Keratinocyte (primary cell): Measurements from ENCODE around the gene NTN5. TPM values are rescaled to one million over a fixed set of nuclear protein-coding genes. Genes with fewer than 3 reads are reported as not detected.

Experiments used
- DNase-seq: peaks from one replicate; pipeline ENCODE4 v3.0.0-alpha.2; 2011; ENCODE audit warnings: low read depth, missing footprints, low spot score
- FAIRE-seq: peaks from 2 replicates; lab custom pipeline; 2011; peaks lifted over from hg19 to GRCh38; lab: Jason Lieb, UNC
- H2AFZ ChIP-seq: 2 replicates; pipeline ENCODE4 v1.6.0; 2012; ENCODE audit warnings: low read length, control low read depth, inconsistent platforms; ENCODE audit not compliant: control insufficient read depth
- H3K27ac ChIP-seq: 2 replicates; pipeline ENCODE4 v1.5.1; 2011; ENCODE audit warnings: low read length; ENCODE audit not compliant: control insufficient read depth, insufficient read depth
- H3K27me3 ChIP-seq: 3 replicates; pipeline ENCODE4 v1.6.0; 2011; ENCODE audit warnings: low read length; ENCODE audit not compliant: control insufficient read depth, insufficient read depth; ENCODE audit errors: extremely low read depth
- H3K36me3 ChIP-seq, 2 experiments: 2 replicates in 1 of 2; 3 replicates in 1 of 2; pipeline ENCODE4 v1.5.1; 2011; ENCODE audit warnings: low read length in 2 of 2, mild to moderate bottlenecking in 1 of 2; ENCODE audit not compliant: control insufficient read depth in 2 of 2, insufficient read depth in 2 of 2; ENCODE audit errors: extremely low read depth in 1 of 2
- H3K4me1 ChIP-seq: 3 replicates; pipeline ENCODE4 v1.5.1; 2011; ENCODE audit warnings: low read length; ENCODE audit not compliant: control insufficient read depth, insufficient read depth; ENCODE audit errors: extremely low read depth
- H3K4me2 ChIP-seq: 3 replicates; pipeline ENCODE4 v1.6.0; 2011; ENCODE audit warnings: low read depth, low read length; ENCODE audit not compliant: control insufficient read depth, insufficient read depth; ENCODE audit errors: extremely low read depth
- H3K4me3 ChIP-seq, 3 experiments: fragments of 200-600 bp in 1 of 3; sonication (generic) in 1 of 3; 2 replicates in 2 of 3; 3 replicates in 1 of 3; pipeline ENCODE4 v1.5.1; 2011 to 2016; ENCODE audit warnings: low read length in 3 of 3, mild to moderate bottlenecking in 3 of 3, control low read depth in 2 of 3, inconsistent platforms in 1 of 3, low read depth in 1 of 3, mixed read lengths in 1 of 3, mixed run types in 1 of 3, moderate library complexity in 1 of 3; ENCODE audit not compliant: control insufficient read depth in 2 of 3, insufficient read depth in 2 of 3; ENCODE audit errors: extremely low read depth in 1 of 3
- H3K79me2 ChIP-seq: 2 replicates; pipeline ENCODE4 v1.6.0; 2012; ENCODE audit warnings: low read length; ENCODE audit not compliant: control insufficient read depth, insufficient read depth
- H3K9ac ChIP-seq: 3 replicates; pipeline ENCODE4 v1.6.0; 2011; ENCODE audit warnings: low read length; ENCODE audit not compliant: control insufficient read depth, insufficient read depth; ENCODE audit errors: extremely low read depth
- H3K9me1 ChIP-seq: 3 replicates; pipeline ENCODE4 v1.6.0; 2011; ENCODE audit warnings: low read length; ENCODE audit not compliant: control insufficient read depth, insufficient read depth; ENCODE audit errors: extremely low read depth
- H3K9me3 ChIP-seq: 2 replicates; pipeline ENCODE4 v1.5.1; 2012; ENCODE audit warnings: low read depth, low read length; ENCODE audit not compliant: control insufficient read depth
- H4K20me1 ChIP-seq: 3 replicates; pipeline ENCODE4 v1.6.0; 2011; ENCODE audit warnings: low read length; ENCODE audit not compliant: control insufficient read depth, insufficient read depth; ENCODE audit errors: extremely low read depth
- CTCF ChIP-seq, 3 experiments: IDR thresholded peaks in 1 of 3; conservative IDR thresholded peaks in 1 of 3; optimal IDR thresholded peaks in 1 of 3; 2 replicates in 2 of 3; 3 replicates in 1 of 3; pipeline versions ENCODE3 to v1.5.1; 2011; ENCODE audit warnings: low read length in 3 of 3, mild to moderate bottlenecking in 3 of 3, moderate library complexity in 2 of 3, control low read depth in 1 of 3, inconsistent platforms in 1 of 3; ENCODE audit not compliant: insufficient read depth in 2 of 3; ENCODE audit errors: extremely low read depth in 1 of 3
- EZH2 ChIP-seq: IDR thresholded peaks from one replicate; pipeline ENCODE4 v1.6.1; 2012; ENCODE audit warnings: inconsistent platforms, mild to moderate bottlenecking, low read length, moderate library complexity
- dilution Hi-C: fragments of 300-500 bp; cut with MboI; formaldehyde crosslinking; loops from one replicate; pipeline ENCODE4 v1.7.0; 2020; ENCODE audit warnings: low sequenced_read_pairs; ENCODE audit not compliant: extremely low pct_ligation_motif_present
- polyA plus RNA-seq, 5 experiments: library from polyadenylated mRNA; depleted of rRNA in 3 of 5; stranded (reverse) in 3 of 5; stranded (forward) in 1 of 5; unstranded in 1 of 5; fragments of >200 nt; gene quantifications; 1 replicate in 1 of 5; 2 replicates in 3 of 5; 3 replicates in 1 of 5; pipeline versions ENCODE4 v1.2.1 to v1.2.3, GENCODE V29; 2011 to 2012; ENCODE audit warnings: missing spikeins in 2 of 5, low read depth in 1 of 5, low replicate concordance in 1 of 5

The NTN5 gene
- polyA plus RNA-seq, 1 donor (not counting 4 experiments of a cell fraction or from before 2014, with no cell fraction given), result 0.07 TPM

GRCh38 chr19:48615231-48616040 lies 57.4 kb downstream of the NTN5 start:
- H3K9ac ChIP-seq, result peak overlapping the region; percentile 98
- H3K4me2 ChIP-seq, result peak overlapping the region; percentile 95
- FAIRE-seq (no peak), DNase-seq (no peak)
- peaks cover 32% of the 10 kb centered on the region for H4K20me1 ChIP-seq
- peaks cover 20 to 36% of the 10 kb centered on the region in 2 experiments for H3K36me3 ChIP-seq
- peaks cover 5% of the 10 kb centered on the region for H3K9me1 ChIP-seq
- peak overlapping the region in 1 of 3 experiments; percentile 19 for H3K4me3 ChIP-seq
- H3K79me2 ChIP-seq, result peaks cover 39% of the 10 kb centered on the region
- no peak for TF ChIP-seq CTCF (optimal IDR thresholded peaks at IDR 0.05 in 1 of 3, IDR thresholded peaks at IDR 0.05 in 1 of 3, conservative IDR thresholded peaks at IDR 0.05 in 1 of 3; ENCODE audit: extremely low read depth in 1 of 3, insufficient read depth in 2 of 3, low read length in 3 of 3)
- no peak for TF ChIP-seq EZH2
- dilution Hi-C loops, result no loop called here
- no peak overlapping the region for H3K27ac ChIP-seq
- no peaks in the 10 kb centered on the region for H3K27me3 ChIP-seq
- H3K9me3 ChIP-seq, result no peaks in the 10 kb centered on the region
- peaks cover 40% of the 10 kb centered on the region for H3K4me1 ChIP-seq
- H2AFZ ChIP-seq, result no peak overlapping the region

- peak within 1 kb of the TSS; percentile 98 for H3K9ac ChIP-seq
- H3K27me3 ChIP-seq, result no peaks in the 10 kb centered on the region
- H3K9me1 ChIP-seq, result peaks cover 5% of the 10 kb centered on the region
- FAIRE-seq (no peak), DNase-seq (no peak)
- H3K9me3 ChIP-seq, result no peaks in the 10 kb centered on the region
- H3K79me2 ChIP-seq, result peaks cover 37% of the 10 kb centered on the region
- dilution Hi-C loops, result no loop called here
- H3K4me3 ChIP-seq, result peak within 1 kb of the TSS in 1 of 3 experiments; percentile 19
- no peak within 1 kb of the TSS for H2AFZ ChIP-seq
- peak within 1 kb of the TSS; percentile 95 for H3K4me2 ChIP-seq
- H3K36me3 ChIP-seq, result peaks cover 20 to 36% of the 10 kb centered on the region in 2 experiments
- TF ChIP-seq EZH2 (no peak), CTCF (optimal IDR thresholded peaks at IDR 0.05 in 1 of 3, IDR thresholded peaks at IDR 0.05 in 1 of 3, conservative IDR thresholded peaks at IDR 0.05 in 1 of 3; ENCODE audit: extremely low read depth in 1 of 3, insufficient read depth in 2 of 3, low read length in 3 of 3) (no peak)
- no peak within 1 kb of the TSS for H3K27ac ChIP-seq
- H4K20me1 ChIP-seq, result peaks cover 32% of the 10 kb centered on the region
- peaks cover 34% of the 10 kb centered on the region for H3K4me1 ChIP-seq
Observed at GRCh38 chr19:48614436-48615230, 58.2 kb downstream of the NTN5 start, which contains the start of gene FAM83E. Gene FAM83E (minus strand): TSS chr19:48615076. CDS start chr19:48613372, 1,704 bp downstream.
